HG03565 (cell line): ENCODE data around the gene GNAI2.
"Not testable (repeated sequence)": the region's sequence is repeated elsewhere in the genome, so short reads cannot be mapped to it uniquely, and the experiment has no call there.

Experiments
- ATAC-seq: cut with Tn5 transposase; IDR thresholded peaks from one replicate; pipeline ENCODE4 v1.9.1; 2021; ENCODE audit warnings: mild to moderate bottlenecking, moderate library complexity; ENCODE audit not compliant: unreplicated experiment

The GNAI2 gene

GRCh38 chr3:50224639-50225038 lies 11.4 kb upstream of the GNAI2 start:
- no peak for ATAC-seq

- no peak for ATAC-seq
Measured at GRCh38 chr3:50226888-50227389, 9.1 kb upstream of the GNAI2 start.

- peak; percentile 66 for ATAC-seq
Measured at GRCh38 chr3:50227390-50228183, 8.4 kb upstream of the GNAI2 start.

GRCh38 chr3:50228184-50228763 lies 7.7 kb upstream of the GNAI2 start:
- ATAC-seq: not testable (repeated sequence)

GRCh38 chr3:50229490-50229889 lies 6.5 kb upstream of the GNAI2 start:
- ATAC-seq: no peak

GRCh38 chr3:50230104-50230793 lies 5.8 kb upstream of the GNAI2 start:
- ATAC-seq: no peak

- no peak for ATAC-seq
Measured at GRCh38 chr3:50230794-50231125, 5.2 kb upstream of the GNAI2 start.

- ATAC-seq: no peak
Measured at GRCh38 chr3:50231581-50231980, 4.4 kb upstream of the GNAI2 start.

- no peak for ATAC-seq
Measured at GRCh38 chr3:50232303-50232702, 3.7 kb upstream of the GNAI2 start.

- no peak for ATAC-seq
Measured at GRCh38 chr3:50233176-50233575, 2.8 kb upstream of the GNAI2 start.

- no peak for ATAC-seq
Measured at GRCh38 chr3:50236484-50237132, 604 bp downstream of the GNAI2 start.

- ATAC-seq: no peak
Measured at GRCh38 chr3:50237133-50237651, 1.2 kb downstream of the GNAI2 start.

GRCh38 chr3:50237754-50238548 lies 1.9 kb downstream of the GNAI2 start:
- peak; percentile 28 for ATAC-seq

- no peak for ATAC-seq
Measured at GRCh38 chr3:50238549-50239026, 2.6 kb downstream of the GNAI2 start.

- no peak for ATAC-seq
Measured at GRCh38 chr3:50239649-50240048, 3.6 kb downstream of the GNAI2 start.

GRCh38 chr3:50241163-50241562 lies 5.2 kb downstream of the GNAI2 start:
- ATAC-seq: no peak

- no peak for ATAC-seq
Measured at GRCh38 chr3:50241713-50242380, 5.8 kb downstream of the GNAI2 start.

GRCh38 chr3:50242381-50242770 lies 6.4 kb downstream of the GNAI2 start:
- no peak for ATAC-seq

- no peak for ATAC-seq
Measured at GRCh38 chr3:50242851-50243542, 7.0 kb downstream of the GNAI2 start.
